ENCODE results near the gene SLC25A12.
"Not testable (repeated sequence)": the region's sequence is repeated elsewhere in the genome, so short reads cannot be mapped to it uniquely, and the experiment has no call there.

SLC25A12 gene

DNA sequence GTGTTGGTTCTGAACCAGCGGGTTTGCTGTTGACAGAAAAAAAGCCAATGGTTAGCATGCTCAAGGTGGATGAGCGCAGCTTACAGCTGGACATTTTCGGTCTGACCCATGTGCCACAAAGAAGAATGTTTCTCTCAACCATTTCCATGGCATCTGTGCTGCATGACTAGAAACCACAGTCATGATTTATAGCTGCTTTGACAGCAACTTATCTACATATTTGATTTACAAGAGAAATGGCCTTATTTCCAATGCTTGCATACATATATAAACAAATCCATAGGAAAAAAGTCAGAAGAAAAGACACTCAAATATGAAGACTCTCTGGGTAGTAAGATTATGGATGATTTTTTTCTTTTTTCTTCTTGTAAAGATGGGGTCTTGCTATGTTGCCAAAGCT, 108.6 kb downstream of the SLC25A12 start:
- Histone ChIP-seq H4K20me1 (ENCODE audit: insufficient read depth, low read length) (no peaks in the 10 kb centered on the region), H3K36me3 (ENCODE audit: insufficient read depth, low read length) (peaks cover 69% of the 10 kb centered on the region), H3K27ac (ENCODE audit: low read length) (no peak overlapping the region), H3K4me1 (ENCODE audit: insufficient read depth, low read length) (no peaks in the 10 kb centered on the region), H2AFZ (ENCODE audit: low read depth, low read length) (no peak overlapping the region), H3K79me2 (ENCODE audit: insufficient read depth, low read length) (no peaks in the 10 kb centered on the region), H3K4me2 (ENCODE audit: insufficient read depth, low read length) (no peak overlapping the region), H3K27me3 (ENCODE audit: insufficient read depth, low read length, poor library complexity) (no peaks in the 10 kb centered on the region), H3K9ac (ENCODE audit: low read depth, low read length) (no peak overlapping the region), H3K4me3 (ENCODE audit: low read depth in 1 of 2, low read length in 2 of 2) (no peak overlapping the region), H3K9me3 (ENCODE audit: insufficient read depth, low read length, severe bottlenecking) (no peaks in the 10 kb centered on the region)
- DNase-seq (no peak), ATAC-seq (ENCODE audit: insufficient read depth, low read depth) (no peak)
- TF ChIP-seq EZH2 (IDR thresholded peaks at IDR 0.05; ENCODE audit: borderline replicate concordance, low read depth, low read length, severe bottlenecking) (no peak), CTCF (IDR thresholded peaks at IDR 0.05; ENCODE audit: borderline replicate concordance, extremely low read depth, low read length, poor library complexity, severe bottlenecking) (no peak)

DNA sequence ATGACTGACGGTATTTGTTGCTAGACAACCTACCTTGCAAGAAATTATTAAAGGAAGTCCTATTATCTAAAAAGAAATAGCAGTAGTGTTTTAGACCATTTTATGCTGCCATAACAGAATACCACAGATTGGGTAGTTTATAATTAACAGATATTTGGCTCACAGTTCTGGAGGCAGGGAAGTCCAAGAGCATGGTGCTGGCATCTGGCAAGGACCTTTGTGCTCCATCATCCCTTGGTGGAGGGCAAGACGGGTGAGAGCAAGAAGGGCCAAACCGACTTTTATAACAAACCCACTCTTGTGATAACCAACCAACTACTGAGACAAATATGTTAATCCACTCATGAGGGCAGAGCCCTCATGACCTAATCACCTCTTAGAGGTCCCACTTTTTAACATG, 115.5 kb downstream of the SLC25A12 start:
- Histone ChIP-seq H4K20me1 (ENCODE audit: insufficient read depth, low read length) (no peaks in the 10 kb centered on the region), H3K9ac (ENCODE audit: low read depth, low read length) (no peak overlapping the region), H3K27me3 (ENCODE audit: insufficient read depth, low read length, poor library complexity) (no peaks in the 10 kb centered on the region), H3K36me3 (ENCODE audit: insufficient read depth, low read length) (peaks cover 15% of the 10 kb centered on the region; the same call in 1 of the 2 replicates), H2AFZ (ENCODE audit: low read depth, low read length) (no peak overlapping the region), H3K4me2 (ENCODE audit: insufficient read depth, low read length) (no peak overlapping the region), H3K4me1 (ENCODE audit: insufficient read depth, low read length) (no peaks in the 10 kb centered on the region), H3K4me3 (ENCODE audit: low read depth in 1 of 2, low read length in 2 of 2) (no peak overlapping the region), H3K27ac (ENCODE audit: low read length) (no peak overlapping the region), H3K79me2 (ENCODE audit: insufficient read depth, low read length) (no peaks in the 10 kb centered on the region), H3K9me3 (ENCODE audit: insufficient read depth, low read length, severe bottlenecking) (no peaks in the 10 kb centered on the region)
- TF ChIP-seq EZH2 (IDR thresholded peaks at IDR 0.05; ENCODE audit: borderline replicate concordance, low read depth, low read length, severe bottlenecking) (no peak), CTCF (IDR thresholded peaks at IDR 0.05; ENCODE audit: borderline replicate concordance, extremely low read depth, low read length, poor library complexity, severe bottlenecking) (no peak)
- DNase-seq (no peak), ATAC-seq (ENCODE audit: insufficient read depth, low read depth) (no peak)

DNA sequence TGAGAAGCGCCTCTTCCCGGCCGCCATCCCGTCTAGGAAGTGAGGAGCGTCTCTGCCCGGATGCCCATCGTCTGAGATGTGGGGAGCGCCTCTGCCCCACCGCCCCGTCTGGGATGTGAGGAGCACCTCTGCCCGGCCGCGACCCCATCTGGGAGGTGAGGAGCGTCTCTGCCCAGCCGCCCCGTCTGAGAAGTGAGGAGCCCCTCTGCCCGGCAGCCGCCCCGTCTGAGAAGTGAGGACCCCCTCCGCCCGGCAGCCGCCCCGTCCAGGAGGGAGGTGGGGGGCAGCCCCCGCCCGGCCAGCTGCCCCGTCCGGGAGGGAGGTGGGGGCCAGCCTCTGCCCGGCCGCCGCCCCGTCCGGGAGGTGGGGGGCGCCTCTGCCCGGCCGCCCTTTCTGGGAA, 119.5 kb downstream of the SLC25A12 start:
- DNase-seq; ATAC-seq (ENCODE audit: insufficient read depth, low read depth); H2AFZ ChIP-seq (ENCODE audit: low read depth, low read length); H4K20me1 ChIP-seq (ENCODE audit: insufficient read depth, low read length); H3K9ac ChIP-seq (ENCODE audit: low read depth, low read length); H3K79me2 ChIP-seq (ENCODE audit: insufficient read depth, low read length); H3K4me3 ChIP-seq (ENCODE audit: low read depth in 1 of 2, low read length in 2 of 2); H3K36me3 ChIP-seq (ENCODE audit: insufficient read depth, low read length); H3K4me1 ChIP-seq (ENCODE audit: insufficient read depth, low read length); H3K27me3 ChIP-seq (ENCODE audit: insufficient read depth, low read length, poor library complexity); H3K27ac ChIP-seq (ENCODE audit: low read length); H3K9me3 ChIP-seq (ENCODE audit: insufficient read depth, low read length, severe bottlenecking); H3K4me2 ChIP-seq (ENCODE audit: insufficient read depth, low read length): not testable (repeated sequence)

DNA sequence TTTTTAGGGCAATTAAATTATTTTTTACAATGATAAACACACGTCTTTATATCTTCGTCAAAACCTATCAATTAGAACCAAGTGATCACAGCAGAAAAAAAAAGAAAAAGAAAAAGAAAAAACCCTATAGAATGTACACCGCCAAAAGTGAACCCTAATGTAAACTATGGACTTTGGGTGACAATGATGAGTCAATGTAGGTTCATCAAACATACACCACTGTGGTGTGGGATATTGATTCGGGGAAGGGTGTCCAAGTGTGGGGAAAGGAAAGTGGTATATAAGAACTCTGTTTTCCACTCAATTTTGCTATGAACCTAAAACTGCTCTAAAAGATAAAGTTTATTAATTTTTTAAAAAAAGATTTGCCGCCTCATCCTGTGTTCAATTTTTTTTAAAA, 121.7 kb downstream of the SLC25A12 start:
- Histone ChIP-seq H2AFZ (ENCODE audit: low read depth, low read length) (no peak overlapping the region), H3K4me2 (ENCODE audit: insufficient read depth, low read length) (no peak overlapping the region), H3K4me1 (ENCODE audit: insufficient read depth, low read length) (no peaks in the 10 kb centered on the region), H3K27ac (ENCODE audit: low read length) (no peak overlapping the region), H3K79me2 (ENCODE audit: insufficient read depth, low read length) (no peaks in the 10 kb centered on the region), H3K9ac (ENCODE audit: low read depth, low read length) (no peak overlapping the region), H3K36me3 (ENCODE audit: insufficient read depth, low read length) (0 out of 2 replicates have a peak, but pooled peaks cover 5% of the 10 kb centered on the region), H3K4me3 (ENCODE audit: low read depth in 1 of 2, low read length in 2 of 2) (no peak overlapping the region), H4K20me1 (ENCODE audit: insufficient read depth, low read length) (no peaks in the 10 kb centered on the region), H3K27me3 (ENCODE audit: insufficient read depth, low read length, poor library complexity) (no peaks in the 10 kb centered on the region), H3K9me3 (ENCODE audit: insufficient read depth, low read length, severe bottlenecking) (no peaks in the 10 kb centered on the region)
- no peak for TF ChIP-seq CTCF (IDR thresholded peaks at IDR 0.05; ENCODE audit: borderline replicate concordance, extremely low read depth, low read length, poor library complexity, severe bottlenecking)
- no peak for TF ChIP-seq EZH2 (IDR thresholded peaks at IDR 0.05; ENCODE audit: borderline replicate concordance, low read depth, low read length, severe bottlenecking)
- DNase-seq (no peak), ATAC-seq (ENCODE audit: insufficient read depth, low read depth) (no peak)

Data from DND-41 (cell line).